NCI-H2081 (cell line): ENCODE measurements around the gene INO80D.
"Not testable (repeated sequence)": the region's sequence is repeated elsewhere in the genome, so short reads cannot be mapped to it uniquely, and the experiment has no call there.

ENCODE experiments used
- DNase-seq, 2 experiments: peaks; one replicate each; lab custom pipeline; 2025; lab: John Stamatoyannopoulos, UW

Gene INO80D

DNA sequence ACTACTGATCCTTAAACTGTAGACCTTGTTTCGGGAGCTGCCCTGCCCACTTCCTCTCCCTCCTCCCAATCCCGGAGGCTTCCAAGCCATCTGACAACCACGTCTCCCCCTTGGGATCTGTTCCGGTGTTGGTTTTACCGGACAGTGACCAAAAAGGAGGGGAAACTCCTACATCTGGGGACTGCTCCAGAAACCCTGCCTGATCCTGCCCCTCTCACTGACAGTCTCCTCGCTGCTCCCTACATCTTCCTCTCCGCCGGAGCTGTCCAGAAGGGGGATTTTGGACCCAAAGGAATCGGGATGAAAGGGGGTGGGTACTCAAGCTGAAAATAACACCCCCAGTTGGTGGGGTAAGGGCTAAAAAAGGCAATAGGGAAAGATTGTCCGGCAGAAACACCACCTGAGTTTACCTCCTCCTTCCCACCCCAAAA is 1.5 kb downstream of the INO80D start:
- peak; percentile 28 to 67 for DNase-seq

GRCh38 chr2:206083602-206084438 is 2.2 kb downstream of the INO80D start:
- peak in 1 of 2 experiments; percentile 45 for DNase-seq

- no peak for DNase-seq
These were observed 3.6 kb downstream of the INO80D start for GRCh38 chr2:206082298-206082843.

- no peak for DNase-seq
These were observed 5.0 kb downstream of the INO80D start for GRCh38 chr2:206080927-206081326.

GRCh38 chr2:206079699-206080465 is 6.1 kb downstream of the INO80D start:
- DNase-seq, result no peak

GRCh38 chr2:206077879-206078278 is 8.1 kb downstream of the INO80D start:
- DNase-seq, result not testable (repeated sequence)

DNA sequence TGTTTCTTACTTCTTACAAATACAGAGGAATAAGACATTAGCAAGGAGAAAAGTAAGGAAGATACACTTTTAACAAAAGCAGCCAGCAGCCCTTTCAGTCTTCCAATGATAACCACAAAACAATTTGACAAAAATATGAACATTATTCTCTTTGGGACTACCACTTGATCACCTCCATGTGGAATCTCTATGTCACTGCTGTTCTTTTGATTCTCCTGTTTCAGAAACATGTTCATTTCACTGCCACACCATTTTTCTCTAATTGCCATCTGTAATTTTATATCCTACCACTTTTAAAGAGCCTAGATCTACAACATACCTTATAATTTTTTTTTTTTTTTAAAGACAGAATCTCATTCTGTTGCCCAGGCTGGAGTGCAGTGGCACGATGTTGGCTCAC is 10.9 kb downstream of the INO80D start:
- no peak for DNase-seq

DNA sequence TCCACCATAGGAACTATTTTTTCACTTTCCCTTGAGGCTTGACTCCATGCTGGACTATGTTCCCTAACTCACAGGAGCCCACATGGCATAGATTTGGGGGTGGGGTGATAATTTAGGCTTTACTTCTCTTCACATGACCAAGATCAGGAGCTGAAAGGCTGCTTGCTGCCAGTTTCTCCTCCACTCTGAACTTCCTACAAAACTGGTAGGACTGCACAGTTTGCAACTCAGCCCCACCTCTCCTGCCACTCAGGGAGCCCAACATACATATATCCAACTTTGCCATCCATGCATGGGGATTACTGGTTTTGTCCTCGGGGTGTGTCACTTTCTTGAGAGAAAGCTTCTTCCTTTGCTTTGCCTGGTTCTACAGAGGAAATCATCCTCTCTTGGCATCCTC is 14.2 kb downstream of the INO80D start:
- DNase-seq, result no peak

- no peak for DNase-seq
These were observed 16.6 kb downstream of the INO80D start for GRCh38 chr2:206069417-206069816.

GRCh38 chr2:206068207-206068606 is 17.8 kb downstream of the INO80D start:
- no peak for DNase-seq

- DNase-seq, result no peak
These were observed 21.9 kb downstream of the INO80D start for GRCh38 chr2:206064077-206064476.

- no peak for DNase-seq
These were observed 22.3 kb downstream of the INO80D start for GRCh38 chr2:206063635-206064034.

- DNase-seq, result no peak
These were observed 23.2 kb downstream of the INO80D start for GRCh38 chr2:206062724-206063123.

DNA sequence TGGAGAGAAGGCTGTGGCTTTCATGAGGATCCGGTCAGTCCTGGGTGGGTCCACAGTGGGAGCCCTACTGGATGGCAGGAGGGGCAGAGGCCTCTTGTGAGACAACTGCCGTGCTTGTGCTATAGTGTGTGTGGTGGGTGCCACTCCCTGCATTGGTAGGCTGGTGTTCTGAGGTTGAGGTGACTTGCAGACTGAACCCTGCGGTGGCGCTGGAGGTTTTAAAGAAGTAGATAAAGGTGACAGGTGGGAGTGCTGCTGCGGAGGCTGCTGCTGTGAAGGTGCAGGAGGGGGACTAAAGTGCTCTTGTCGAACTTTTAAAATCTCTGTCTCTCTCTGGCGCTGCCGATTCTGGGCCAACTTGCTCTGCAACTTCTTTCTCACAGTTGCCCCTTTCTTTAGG is 29.7 kb downstream of the INO80D start:
- no peak for DNase-seq

DNA sequence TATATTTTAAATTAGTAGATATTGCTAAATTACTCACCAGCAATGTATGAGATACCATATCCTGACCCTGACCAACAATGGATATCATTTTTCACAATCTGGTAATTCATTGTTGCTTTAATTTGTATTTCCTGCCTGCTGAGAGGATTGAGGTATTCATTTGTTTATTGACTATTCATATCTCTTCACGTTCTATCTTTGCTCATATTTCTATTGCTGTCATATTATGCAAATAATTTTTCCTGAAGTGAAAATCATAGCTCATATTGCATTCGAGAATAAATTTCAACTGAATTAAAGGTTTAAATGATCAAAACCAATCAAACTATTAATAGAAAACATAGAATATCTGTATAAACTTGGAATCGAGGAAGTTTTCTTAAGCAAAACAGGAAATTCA is 31.0 kb downstream of the INO80D start:
- DNase-seq, result no peak

- DNase-seq, result no peak
These were observed 34.1 kb downstream of the INO80D start for GRCh38 chr2:206051912-206052311.

DNA sequence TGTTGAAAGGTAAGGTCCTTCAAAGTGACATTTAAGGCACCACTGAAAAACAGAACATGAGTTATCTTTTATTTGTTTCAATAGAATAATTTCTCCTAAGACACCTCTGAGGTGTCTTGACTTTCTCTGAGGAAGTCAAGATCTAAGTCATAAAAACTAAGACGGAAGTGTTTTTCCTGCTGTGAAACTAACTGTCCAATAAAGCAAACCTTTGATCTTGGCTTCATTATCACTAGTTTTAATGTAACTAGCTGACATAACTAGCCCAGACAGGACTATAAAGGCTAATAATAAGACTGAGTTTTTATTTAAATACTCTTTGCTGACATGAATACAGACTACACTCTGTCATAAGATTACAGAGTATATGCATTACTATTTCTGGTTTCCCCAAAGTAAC is 36.6 kb downstream of the INO80D start:
- no peak for DNase-seq

- DNase-seq, result no peak
These were observed 40.7 kb downstream of the INO80D start for GRCh38 chr2:206045251-206045650.

- no peak for DNase-seq
These were observed 45.4 kb downstream of the INO80D start for GRCh38 chr2:206040525-206040924.

DNA sequence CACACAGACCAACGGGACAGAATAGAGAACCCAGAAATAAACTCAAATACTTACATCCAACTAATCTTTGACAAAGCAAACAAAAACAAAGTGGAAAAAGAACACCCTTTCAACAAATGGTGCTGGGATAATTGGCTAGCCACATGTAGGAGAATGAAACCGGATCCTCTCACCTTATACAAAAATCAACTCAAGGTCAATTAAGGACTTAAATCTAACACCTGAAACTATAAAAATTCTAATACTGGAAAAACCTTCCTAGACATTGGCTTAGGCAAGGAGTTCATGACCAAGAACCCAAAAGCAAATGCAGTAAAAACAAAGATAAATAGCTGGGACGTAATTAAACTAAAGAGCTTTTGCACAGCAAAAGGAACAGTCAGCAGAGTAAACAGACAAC is 50.6 kb downstream of the INO80D start:
- DNase-seq, result peak in 1 of 2 experiments; percentile 11

- DNase-seq, result not testable (repeated sequence)
These were observed 52.5 kb downstream of the INO80D start for GRCh38 chr2:206033452-206033851.

GRCh38 chr2:206031950-206032567 is 53.9 kb downstream of the INO80D start:
- no peak for DNase-seq
